Measurements from ENCODE around the gene DYNLT4.
"Not testable (repeated sequence)": the region's sequence is repeated elsewhere in the genome, so short reads cannot be mapped to it uniquely, and the experiment has no call there.

DYNLT4 gene

DNA sequence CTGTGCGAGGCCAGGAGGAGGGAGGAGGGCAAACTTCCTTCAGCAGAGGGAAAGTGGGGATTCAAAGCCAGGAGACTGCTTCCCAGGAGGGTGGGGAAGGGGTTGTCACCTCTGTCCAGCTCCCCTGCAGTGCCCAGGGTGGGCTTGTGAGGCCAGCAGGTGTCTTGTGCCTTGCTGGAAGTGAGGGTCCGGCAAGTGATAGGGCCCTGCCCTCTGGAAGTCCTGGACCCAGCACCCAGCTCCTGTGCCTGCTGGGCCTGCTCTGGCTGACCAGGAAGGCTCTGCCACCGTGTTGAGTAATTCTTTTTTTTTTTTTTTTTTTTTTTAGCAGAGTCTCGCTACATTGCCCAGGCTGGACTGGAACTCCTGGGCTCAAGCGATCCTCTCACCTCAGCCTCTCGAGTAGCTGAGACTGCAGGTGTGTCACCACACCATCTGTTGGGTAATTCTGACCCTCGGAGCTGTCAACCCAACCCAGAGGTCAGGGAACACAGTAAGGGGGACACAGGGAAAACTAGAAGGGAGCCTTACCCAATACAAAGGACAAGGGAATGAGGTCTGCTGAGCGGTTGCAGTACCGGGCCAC, 20.2 kb downstream of the DYNLT4 start:
- no peak for DNase-seq

DNA sequence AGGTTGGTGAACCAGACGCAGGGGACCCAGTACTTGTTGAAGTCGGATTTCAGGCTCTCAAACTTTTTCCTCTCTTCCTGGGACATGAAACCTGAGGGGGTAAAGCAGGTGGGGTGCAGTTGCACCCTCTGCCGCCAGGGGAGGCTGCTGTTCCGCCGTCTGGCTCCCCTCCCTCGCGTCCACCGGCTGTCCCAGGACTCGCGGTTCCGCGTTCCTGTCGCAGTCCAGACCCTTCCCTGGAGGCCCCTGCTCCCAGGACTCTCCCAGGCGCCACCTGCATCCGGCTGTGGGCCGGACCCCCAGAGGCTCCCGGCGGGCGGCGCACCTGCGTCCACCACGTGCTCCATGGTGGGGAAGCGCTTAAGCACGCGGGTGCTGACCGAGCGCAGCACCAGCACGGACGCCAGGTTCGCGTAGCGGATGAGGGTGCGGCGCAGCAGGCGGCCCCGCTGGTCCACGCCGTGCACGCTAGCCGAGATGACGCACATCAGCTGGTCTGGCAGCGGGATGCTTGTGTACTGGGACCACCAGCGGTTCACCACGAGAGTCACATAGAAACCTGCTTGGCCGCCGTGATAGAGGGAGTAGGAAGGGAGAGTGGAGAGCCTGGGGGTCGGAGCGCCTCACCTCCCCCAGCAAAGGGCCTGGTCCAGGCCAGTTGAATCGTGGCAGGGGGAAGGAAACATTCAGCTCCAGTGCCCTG, 20.9 kb downstream of the DYNLT4 start:
- peak; percentile 82 for DNase-seq

DNA sequence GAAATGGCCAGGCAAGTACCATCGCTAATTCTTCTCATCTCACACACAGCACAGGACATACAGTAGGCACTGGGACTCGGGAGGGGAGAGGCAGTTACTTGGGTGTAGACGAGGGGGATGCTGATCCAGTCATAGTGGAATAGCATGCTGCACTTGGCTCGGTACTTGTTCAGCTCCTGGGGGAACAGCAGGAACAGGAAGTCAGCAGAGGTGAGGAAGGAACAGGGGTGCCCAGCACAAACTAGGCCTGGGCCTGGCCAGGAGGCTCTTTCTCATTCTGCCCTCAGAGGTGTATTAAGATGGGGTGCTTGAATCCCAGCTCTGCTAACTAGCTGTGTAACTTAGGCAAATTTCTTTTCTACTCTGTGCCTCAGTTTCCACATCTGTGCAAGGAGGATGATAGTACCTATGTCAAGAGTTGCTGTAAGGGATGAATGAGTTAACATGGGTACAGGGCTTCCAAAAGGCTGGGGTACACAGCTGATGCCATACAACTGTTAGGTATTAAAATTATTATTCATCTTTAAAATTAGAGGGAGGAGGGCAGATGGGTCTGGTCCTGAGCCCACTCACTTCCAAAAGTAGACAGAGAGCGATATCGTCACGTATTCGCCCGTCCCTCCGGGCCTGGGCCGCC, 21.5 kb downstream of the DYNLT4 start:
- DNase-seq: no peak

DNA sequence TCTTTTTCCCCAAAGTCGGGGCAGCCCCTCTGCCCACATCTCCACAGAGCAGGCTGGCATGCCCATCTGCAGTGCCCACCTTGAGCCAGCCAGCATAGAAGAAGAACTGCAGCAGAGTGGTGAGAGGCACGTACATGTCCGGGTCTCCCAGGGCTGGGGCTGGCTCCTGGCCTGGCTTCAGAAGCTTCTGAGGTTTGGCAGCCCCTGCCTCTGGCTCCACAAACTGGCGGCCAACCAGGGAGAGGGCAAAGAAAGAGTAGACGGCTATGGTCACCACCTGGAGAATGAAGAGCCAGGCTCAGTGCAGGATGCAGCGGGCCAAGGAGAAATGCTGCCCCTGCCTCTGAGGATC, 22.1 kb downstream of the DYNLT4 start:
- DNase-seq: no peak

DNA sequence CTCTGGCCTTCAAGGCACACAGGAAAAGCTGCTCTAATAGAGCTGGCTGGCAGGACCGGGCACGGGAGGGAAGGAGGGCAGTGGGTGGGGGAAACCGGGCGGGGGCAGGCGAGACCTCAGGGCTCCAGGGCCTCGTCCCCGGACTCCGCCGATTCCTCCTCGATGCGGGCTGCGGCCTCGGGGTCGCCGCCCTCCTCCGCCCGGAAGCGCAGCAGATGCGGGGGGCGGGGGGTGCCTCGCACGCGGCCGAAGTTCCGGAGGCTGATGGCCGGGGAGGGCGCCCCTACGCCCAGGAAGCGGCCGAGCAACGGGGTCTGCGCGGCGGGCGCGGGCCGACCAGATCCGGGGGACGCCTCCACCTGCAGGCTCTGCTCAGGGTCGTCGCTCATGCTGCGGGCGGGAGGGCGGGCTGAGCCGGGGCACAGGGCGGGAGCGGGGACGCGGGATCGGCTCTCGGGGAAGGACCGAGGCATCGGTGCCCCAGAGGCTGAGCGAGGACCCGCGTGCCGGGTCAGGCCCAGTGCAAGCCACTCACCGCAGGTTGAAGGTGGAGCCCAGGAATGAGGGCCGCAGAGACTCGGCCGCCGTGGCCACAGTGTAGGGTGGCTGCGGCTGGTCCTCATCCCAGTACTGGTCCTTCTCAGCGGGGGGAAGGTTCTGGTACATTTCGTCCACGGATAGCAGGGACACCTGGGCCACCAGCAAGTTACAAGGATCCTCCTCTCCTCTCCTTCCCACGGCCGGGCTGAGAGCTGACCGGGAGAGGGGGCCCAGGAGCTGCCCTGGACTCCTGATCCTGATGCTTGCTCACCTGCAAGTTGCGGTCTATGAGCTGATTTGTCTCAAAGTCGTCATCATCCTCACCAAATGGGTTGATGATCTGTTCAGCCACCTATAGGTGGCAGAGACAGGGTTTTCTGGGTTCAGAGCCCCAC, 22.8 kb downstream of the DYNLT4 start:
- peak; percentile 44 for DNase-seq

DNA sequence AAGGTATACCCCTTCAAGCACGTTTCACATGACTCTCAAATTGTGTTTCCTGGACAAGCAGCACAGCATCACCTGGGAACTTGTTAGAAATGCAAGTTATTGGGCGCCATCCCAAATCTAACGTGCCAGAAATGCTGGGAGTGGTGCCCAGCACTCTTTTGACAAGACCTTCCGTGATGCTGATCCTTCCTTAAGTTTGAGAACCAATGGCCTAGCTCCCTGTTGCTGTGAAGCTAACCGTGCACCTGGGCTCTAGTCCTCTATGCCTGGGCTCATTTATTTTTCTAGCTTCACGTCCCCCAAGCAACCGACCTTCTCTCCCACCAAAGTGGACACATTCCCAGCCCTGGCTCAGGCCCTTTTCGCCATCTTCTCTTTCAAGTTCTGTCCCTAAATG, 23.5 kb downstream of the DYNLT4 start:
- DNase-seq: no peak

DNA sequence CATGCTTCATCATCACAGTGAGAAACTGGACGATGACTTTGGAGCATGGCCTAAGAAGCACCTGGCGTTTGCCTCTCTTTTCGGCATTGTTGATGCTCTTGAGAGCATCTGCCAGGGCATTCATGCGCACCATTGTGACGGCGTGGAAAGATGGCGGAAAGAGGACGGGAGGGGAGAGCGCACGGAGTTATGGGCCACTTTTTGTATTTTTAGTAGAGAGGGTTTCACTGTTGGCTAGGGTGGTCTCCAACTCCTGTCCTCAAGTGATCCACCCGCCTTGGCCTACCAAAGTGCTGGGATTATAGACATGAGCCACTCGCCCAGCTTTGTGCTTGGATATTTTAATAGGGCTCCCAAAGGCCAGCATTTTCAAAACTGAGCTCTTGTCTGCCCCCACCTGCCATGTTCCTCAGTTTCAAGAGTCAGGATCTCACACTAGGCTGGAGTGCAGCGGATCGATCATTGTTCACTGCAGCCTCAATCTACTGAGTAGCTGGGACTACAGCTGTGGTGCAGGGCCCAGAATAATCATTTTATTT, 26.5 kb downstream of the DYNLT4 start:
- DNase-seq: no peak

DNA sequence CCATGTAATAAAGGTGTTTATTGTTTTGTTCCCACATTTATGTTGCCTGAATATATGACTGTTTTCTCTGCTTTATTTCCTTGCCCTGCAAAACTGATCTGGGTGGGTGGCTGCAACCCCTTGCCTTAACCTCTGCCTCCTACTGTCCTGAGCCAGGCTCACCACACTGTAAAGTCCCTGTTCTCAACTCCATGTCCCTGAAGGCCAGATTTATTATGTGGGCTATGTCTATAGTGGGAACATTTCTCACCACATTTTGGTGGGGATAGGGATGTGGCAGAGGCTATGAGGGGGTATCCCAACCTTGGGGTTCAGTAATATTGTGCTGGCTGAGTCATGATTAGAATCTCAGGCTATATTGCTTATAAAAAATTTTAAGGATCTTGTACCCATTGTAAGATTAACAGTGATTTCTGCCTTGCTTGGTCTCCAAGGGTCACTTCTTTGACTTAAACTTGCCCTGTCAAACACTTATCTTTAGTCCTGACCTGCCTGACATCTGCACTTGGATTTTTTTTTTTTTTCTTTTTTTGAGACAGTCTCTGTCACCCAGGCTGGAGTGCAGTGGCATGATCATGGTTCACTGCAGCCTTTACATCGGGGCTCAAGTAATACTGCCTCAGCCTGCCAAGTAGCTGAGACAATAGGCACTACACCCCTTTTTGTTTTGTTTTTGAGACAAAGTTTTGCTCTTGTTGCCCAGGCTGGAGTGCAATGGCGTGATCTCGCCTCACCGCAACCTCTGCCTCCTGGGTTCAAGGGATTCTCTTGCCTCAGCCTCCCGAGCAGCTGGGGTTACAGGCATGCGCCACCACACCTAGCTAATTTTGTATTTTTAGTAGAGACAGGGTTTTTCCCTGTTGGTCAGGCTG, 28.2 kb downstream of the DYNLT4 start:
- no peak for DNase-seq

DNA sequence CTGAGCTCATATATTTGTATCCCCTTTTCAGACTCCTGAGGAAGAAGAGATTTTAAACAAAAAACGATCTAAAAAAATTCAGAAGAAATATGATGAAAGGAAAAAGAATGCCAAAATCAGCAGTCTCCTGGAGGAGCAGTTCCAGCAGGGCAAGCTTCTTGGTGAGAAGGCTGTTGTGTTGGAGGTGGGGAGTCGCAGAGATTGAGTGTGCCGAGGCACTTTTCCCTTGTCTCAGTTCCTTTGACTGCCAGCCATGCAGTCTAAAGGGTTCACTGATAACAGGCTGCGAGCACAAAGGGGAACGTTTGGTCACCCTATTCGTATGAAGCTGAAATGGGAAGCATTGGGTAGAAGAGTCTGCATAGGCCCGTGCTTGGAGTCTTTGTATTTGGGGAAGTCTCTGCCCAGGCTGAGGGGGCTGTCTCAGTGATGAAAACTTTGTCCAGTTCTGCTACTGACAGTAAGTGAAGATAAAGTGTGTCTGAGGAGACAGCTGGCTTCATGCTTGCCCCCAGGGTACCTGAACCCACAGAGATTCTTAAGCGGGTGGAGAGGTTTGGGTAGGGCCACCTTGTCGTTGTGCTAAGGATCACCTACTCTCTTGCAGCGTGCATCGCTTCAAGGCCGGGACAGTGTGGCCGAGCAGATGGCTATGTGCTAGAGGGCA, 29.0 kb downstream of the DYNLT4 start:
- DNase-seq: no peak

DNA sequence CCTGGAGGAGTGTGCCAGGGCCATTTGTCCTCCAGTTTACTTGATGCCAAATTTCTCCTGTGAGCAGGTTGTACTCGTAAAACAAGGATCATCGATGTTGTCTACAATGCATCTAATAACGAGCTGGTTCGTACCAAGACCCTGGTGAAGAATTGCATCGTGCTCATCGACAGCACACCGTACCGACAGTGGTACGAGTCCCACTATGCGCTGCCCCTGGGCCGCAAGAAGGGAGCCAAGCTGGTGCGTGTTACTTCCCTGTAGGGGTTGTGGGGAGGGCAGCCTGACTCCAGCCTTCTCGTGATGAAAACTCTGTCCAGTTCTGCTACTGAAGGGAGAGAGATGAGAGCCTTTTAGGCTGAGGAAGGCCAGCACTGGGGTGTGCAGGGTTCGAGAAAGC, 29.6 kb downstream of the DYNLT4 start:
- no peak for DNase-seq

DNA sequence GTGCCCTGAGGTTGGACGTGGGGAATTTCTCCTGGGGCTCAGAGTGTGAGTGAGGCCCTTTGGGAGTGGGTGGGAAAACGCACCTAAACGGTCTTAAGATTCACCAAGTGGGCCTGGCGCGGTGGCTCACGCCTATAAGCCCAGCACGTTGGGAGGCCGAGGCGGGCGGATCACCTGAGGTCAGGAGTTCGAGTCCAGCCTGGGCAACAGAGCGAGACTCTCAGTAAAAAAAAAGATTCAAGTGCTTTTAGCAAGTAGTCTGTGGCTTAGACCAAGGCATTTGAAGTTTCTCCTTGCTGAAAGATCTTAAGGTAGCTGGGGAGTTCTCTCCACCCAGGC, 30.5 kb downstream of the DYNLT4 start:
- no peak for DNase-seq

DNA sequence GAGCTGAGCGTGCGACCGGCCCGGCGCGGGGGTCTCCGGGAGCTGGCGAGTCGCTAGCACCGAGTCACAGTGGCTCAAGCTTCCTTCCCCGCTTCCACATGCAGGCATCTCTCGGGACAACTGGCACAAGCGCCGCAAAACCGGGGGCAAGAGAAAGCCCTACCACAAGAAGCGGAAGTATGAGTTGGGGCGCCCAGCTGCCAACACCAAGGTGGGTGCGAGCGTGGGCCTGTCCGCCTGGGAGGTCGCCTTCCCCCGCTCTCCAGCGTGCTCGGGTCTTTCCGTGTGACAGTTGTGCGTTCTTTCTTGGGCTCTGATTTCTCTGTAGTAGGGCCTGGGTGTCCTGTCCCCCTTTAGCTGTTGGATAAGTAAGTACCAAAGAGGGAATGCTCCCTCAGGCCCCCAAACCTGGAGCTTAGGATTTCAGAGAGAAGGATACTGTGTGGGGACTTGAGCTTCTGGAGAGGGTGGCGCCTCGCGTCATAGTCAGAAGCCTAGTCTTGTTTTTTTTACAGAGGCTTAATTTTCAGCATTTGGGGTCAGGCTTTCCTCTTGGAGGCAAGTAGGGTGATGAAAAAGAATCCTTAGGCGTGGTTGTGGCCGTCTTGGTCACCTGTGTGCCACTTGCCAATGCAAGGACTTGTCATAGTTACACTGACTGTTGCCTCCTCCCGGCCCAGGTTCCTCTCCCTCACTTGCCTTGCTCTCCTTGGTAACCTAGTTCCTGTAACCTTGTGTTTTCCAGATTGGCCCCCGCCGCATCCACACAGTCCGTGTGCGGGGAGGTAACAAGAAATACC, 31.0 kb downstream of the DYNLT4 start:
- DNase-seq: peak; percentile 38

DNA sequence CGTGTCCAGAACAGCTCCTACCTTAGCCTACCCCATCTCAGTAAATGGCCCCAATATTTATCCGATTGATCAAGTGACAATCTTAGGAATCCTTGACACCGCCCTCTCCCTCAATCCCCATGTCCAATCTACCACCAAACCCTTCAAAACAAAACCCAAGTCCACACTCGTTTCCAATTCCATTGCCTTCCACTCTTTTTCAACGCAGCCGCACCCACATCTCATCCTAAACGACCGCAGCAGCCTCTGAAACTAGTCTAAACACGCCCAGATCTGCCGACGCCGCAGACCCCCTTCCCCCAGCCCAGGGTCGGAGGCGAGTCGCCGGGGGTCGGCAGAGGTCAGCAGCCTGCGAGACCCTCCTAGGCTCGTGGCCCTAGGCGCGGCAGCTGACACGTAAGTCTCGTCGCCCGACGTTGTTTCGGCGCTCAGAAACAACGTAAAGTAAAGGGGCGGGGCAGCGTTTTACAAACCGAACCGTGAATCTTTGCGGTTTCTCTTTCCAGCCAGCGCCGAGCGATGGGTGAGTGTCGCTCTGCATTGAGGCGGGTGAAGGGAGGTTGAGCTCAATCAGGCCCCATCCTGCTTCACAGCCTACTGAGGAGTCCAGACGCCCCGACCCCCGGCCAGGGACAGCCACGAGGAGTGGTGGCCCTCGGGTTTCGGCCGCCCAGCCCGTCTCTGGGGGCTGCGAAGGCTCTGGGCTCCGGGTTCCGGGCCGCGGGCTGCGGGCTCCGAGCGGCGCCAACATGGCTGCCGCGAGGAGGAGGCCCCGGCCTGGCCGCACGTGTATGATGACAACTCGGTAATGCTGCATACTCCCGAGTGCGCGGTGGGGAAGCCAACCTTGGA, 31.8 kb downstream of the DYNLT4 start, which contains the start of gene RPS8:
TSS of gene RPS8 (plus strand) at position 463 of the 852 bp plus-strand sequence. CDS start at position 520, 57 bp downstream.
- DNase-seq: peak; percentile 92

DNA sequence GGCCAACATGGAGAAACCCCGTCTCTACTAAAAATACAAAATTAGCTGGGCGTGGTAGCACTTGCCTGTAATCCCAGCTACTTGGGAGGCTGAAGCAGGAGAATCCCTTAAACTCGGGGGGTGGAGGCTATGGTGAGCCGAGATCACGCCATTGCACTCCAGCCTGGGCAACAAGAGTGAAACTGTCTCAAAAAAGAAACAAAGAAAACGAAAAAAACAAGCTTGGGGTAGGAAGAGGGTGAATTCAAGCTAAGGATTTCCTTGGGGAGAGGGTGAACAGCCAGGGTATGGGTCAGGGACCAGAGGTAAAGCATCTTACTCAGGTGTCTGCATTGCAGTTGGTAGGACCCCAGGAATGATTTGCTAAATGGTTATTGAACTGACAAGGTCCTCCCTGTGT, 40.7 kb downstream of the DYNLT4 start:
- DNase-seq: not testable (repeated sequence)

DNA sequence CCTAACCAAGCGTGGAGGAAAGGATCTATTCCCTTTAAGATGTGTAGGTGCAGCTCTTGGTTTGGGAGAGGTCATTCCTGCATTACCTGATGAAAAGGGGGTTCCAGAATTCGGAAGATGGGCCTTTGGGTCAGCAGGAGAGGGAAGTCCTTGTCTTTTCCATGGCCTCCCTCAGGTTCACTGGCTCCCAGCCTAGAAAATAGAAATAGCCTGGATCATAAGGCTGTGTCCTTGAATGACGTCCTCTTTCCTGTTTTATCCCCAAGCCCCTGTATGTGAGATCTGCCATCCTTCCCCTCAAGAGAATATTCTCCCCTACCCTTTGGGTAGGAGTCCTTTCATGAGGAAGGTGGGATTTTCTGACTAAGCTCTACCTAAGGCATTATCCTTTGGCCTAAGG, 46.3 kb downstream of the DYNLT4 start:
- no peak for DNase-seq

DNA sequence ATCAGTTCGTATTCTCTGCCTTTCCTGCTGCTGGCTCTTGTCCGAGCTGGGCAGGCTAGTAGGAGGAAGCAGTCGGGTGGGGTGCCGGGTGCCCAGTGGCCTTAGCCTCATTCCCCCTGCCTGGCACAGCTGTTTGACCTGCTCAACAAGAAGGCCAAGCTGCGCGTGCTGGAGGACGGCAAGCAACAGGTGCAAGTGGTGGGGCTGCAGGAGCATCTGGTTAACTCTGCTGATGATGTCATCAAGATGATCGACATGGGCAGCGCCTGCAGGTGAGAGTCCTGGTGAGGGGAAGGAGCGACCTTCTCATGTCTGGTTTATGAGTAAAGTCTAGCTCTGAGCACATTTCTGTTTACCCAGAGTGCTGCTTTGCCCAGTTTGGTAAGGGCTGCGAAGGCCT, 48.1 kb downstream of the DYNLT4 start:
- DNase-seq: no peak

DNA sequence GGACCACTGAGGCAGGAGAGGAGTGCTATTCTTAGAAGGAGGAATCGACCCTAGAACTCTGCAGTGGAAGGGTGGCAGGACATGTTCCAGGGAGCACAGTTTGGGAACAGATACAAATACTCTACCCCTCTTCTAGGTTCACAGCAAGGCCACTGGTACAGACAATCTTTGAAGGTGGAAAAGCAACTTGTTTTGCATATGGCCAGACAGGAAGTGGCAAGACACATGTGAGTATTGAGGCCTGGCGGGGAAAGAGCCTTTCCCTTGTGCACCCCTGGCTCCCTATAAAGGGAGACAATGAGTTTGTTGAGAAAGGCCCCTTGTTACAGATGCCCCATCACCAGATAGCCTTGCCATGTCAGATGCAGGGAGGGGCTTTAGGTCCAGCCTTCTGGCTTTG, 49.7 kb downstream of the DYNLT4 start:
- no peak for DNase-seq
